RPMI7951 (cell line): ENCODE data around the gene E2F3. TPM values are rescaled to one million over a fixed set of nuclear protein-coding genes. Genes with fewer than 3 reads are reported as not detected.

Experiments used
- DNase-seq: peaks from one replicate; pipeline ENCODE4 v3.0.0-alpha.2; 2012; ENCODE audit warnings: low read depth
- total RNA-seq: library from RNA; depleted of rRNA; stranded (reverse); fragments of >200 nt; shearing (Covaris generic); gene quantifications from 2 replicates; pipeline ENCODE4 v1.2.3, GENCODE V29; 2014; rRNA removed

The E2F3 gene
- total RNA-seq = 4.8 and 5.6 TPM in 2 replicates

DNA sequence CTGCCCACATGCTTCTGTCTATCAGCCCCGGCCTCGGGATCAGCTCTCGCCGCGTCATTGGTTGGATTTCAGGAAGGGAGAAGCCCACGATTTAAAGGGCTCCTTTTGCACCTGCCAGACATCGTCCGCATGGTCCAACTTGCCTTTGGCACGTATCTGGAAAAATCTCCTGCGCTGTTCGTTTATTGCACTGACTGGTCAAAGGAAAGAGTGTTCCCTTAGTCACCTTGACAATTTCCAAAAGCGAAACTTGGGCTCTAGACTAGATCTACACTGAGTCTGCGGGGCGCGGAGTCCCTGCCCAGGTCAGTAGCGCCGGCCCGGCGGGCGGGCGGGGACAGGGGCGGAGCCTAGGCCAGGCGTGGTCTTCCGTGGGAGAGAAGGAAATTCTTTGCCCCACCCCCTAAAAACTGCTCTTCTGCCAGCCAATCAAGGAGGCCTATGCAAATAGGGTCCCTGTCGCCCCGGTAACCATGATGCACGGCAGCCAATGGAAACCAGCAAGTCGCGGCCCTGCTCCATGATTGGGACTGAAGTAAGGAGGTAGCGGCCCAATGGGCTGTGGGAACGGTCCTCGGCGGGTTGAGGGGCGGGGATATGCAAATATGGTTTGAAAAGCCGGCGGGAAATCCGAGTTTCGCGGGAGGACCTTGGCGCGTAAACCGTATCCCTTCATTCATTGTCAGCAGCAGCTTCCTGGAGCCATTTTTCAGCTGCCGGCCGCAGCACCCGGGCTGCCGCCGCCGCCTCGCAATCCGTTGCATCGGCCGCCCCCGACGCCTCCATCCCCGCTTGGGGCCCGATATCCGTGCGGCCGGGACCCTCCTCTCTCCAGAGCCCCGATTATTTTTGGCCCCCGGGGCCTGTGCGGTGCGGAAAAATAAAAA lies at the start of gene E2F3:
E2F3 (plus strand) TSS at position 675 of the 887 bp plus-strand sequence. CDS start 354 bp downstream, outside the sequence.
- DNase-seq = peak; percentile 100

- no peak for DNase-seq
Measured at GRCh38 chr6:20352346-20352745, 49.3 kb upstream of the E2F3 start.

DNA sequence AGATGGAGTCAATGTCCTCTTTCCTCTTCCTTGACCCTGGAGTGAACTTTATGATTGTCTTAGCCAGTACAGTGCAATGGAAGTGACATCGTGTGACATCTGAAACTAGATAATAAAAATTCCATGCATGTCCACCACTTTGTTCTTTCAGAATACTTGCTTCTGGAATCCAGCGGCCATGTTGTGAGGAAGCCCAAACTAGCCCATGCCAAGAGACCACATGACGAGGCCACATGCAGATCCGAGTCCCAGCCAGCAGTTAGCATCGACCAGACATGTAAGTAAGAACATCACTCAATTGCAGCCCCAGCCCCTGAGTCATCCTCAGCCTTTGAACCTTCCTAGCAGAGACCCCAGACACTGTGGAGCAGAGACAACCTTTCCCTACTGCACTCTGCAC lies 48.5 kb upstream of the E2F3 start:
- no peak for DNase-seq

GRCh38 chr6:20354366-20354765 lies 47.3 kb upstream of the E2F3 start:
- DNase-seq = no peak

DNA sequence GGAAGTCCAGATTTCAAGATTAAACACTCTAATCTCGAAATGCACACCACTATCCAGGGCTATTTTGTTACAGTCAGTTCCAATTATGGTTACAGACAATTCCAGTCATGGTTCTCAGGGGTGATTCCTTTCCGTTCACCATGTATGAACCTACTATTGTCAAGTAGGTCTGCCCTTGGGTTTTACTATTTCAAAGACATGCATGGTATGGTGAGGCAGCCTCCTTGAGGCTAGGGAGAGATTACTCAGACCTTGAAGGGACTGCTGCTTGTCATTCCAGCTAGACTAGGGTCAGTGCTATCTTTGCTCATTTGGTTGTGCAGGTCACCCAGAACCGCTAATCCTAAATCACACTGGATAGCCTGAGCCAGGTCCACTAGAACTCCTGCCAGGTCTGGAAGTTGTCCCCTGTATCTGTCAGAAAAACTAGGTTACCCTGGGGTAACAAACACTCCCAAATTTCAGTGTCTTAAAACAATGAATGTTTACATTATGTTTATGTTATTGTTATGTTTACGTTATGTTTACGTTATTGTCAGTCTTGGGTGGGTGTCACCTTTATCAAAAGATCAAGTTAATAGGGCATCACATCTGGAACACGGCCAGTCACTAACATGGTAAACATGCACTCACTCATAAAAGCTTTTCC lies 41.1 kb upstream of the E2F3 start:
- no peak for DNase-seq

DNA sequence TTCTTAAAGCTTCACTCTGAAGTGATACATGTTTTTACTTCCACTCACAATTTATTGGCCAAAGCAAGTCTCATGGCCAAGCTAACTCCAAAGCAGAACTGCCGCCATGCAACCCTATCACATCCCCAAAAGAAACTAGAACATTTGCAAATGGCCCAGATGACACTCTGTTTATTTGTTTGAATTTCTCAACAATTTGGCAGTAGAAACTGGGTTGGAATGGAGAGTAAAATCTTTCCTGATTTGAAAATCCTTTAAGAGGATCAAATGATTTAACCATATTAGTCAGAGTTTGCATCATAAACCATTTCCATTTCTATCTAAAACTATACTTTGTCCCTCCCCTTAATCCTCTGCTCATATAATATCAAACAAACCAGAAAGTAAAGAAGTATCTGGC lies 39.1 kb upstream of the E2F3 start:
- DNase-seq = no peak

DNA sequence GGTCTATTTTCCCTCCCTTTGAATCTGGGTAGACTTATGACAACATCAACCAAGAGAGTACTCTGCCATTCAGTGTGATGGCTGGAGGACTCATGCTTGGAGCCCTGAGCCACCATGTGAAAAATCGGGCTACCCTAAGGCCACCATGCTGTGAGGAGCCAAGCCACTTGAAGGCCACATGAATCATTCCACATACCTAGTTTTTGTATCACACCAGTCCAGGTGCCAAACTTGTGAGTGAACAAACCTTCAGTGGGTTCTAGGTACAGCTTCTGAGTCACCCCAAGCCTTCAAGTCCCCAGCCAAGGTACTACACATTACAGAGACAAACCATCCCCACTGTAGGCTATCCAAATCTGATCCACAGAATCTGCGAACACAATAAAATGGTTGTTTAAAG lies 37.4 kb upstream of the E2F3 start:
- no peak for DNase-seq

- no peak for DNase-seq
Measured at GRCh38 chr6:20365456-20365855, 36.2 kb upstream of the E2F3 start.

GRCh38 chr6:20366082-20366830 lies 35.4 kb upstream of the E2F3 start:
- DNase-seq = peak; percentile 22

DNA sequence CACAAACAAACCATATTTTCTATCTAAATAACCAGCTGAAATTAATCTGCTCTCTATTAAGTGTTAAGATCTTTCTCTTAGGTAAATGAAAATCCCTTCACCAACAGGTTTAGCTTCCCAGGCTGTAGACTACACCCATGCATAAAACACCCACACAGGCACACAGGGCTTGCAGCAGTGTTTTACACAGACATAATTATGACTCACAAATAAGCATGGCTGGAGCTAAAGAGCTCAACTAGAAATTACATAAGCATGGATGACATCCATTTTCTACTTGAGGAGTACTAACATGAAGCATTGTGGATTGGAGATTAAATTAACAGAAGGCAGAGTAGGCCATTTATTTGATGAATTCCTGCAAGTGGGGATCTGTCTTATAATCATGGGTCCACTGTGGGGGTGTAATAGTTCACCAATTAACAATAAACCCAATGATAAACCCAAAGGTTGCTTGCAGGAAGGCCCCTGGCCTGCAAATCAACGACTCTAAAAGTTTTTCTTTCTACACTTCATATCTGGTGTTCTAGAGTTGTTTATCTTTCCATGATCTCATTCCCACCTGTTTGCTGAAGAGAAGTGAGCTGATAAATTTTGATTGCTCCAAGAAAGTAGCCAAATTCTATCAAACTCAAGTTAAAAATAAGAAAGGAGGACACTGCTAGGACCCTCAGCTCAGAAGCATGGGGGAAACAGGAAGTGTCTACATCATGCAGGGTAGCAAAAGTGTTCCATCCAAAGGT lies 33.8 kb upstream of the E2F3 start:
- peak; percentile 10 for DNase-seq

GRCh38 chr6:20370393-20370792 lies 31.3 kb upstream of the E2F3 start:
- DNase-seq = no peak

DNA sequence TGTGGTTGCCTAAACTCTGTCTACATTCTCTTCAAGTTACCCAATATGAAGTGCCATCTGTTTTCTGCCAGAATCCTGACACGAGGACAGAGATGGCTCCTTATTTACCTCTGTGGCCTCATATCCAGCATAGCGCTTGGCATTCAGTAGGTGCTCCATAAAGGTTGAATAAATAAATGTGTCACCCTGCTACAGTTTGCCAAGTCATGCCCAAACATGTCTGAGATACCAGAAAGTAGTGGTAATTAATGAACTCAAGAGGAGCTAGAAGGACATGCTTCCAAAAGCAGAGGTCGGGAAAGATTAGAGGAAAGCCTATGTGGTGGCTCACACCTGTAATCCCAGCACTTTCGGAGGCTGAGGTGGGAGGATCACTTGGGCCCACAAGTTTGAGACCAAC lies 30.9 kb upstream of the E2F3 start:
- no peak for DNase-seq

GRCh38 chr6:20375436-20375835 lies 26.2 kb upstream of the E2F3 start:
- no peak for DNase-seq

DNA sequence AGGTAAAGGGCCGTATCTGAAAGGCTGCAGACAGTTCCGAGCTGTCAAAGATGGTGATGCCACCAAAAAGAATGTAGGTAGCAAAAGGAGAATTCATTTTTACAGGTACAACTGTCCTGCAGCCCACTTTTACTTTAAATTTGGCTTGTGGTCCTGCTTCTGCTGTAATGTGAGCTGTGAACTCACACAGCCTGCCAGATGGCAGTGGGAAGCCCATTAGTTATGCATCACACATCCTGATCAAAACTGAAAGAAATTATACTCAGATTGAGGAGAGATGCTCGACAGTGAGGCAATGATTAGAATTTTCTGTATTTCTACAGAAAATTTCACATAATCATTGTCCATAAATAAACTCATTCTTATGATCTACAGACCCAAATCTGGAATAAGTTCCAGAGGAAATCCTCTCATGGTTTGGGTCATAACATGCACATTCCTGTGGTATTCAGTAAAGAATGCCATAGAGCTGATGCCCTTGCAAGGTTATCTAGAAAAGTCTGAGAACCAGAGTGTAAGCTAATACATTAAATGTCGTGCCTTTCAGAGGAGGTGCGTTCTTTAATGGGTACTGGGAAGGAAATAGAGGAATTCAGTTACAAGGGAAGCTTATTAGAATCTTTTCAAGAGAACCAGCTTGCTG lies 23.9 kb upstream of the E2F3 start:
- peak; percentile 68 for DNase-seq

DNA sequence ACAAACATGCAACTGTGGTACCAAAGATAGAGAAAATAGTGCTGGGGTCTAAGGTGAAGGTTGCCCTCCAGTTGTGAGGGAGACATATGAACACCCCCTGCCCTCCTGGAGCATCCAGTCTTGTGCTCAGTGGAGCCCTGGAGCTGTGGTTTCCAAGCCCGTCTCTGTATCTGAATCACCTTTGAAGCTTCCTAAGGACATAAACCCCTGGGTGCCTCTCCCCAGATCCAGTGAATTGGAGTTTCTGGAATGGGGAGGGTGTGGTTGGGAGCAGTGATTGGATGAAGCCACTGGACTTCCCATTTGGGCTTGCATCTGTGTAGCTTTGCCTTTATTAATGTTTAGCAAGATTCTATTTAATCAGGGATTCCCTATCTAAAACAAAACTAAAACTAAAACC lies 22.4 kb upstream of the E2F3 start:
- DNase-seq = peak; percentile 6

GRCh38 chr6:20386218-20386617 lies 15.5 kb upstream of the E2F3 start:
- no peak for DNase-seq

- no peak for DNase-seq
Measured at GRCh38 chr6:20389066-20389465, 12.6 kb upstream of the E2F3 start.

GRCh38 chr6:20393297-20393696 lies 8.4 kb upstream of the E2F3 start:
- no peak for DNase-seq

GRCh38 chr6:20399518-20399917 lies 2.2 kb upstream of the E2F3 start:
- DNase-seq = no peak

DNA sequence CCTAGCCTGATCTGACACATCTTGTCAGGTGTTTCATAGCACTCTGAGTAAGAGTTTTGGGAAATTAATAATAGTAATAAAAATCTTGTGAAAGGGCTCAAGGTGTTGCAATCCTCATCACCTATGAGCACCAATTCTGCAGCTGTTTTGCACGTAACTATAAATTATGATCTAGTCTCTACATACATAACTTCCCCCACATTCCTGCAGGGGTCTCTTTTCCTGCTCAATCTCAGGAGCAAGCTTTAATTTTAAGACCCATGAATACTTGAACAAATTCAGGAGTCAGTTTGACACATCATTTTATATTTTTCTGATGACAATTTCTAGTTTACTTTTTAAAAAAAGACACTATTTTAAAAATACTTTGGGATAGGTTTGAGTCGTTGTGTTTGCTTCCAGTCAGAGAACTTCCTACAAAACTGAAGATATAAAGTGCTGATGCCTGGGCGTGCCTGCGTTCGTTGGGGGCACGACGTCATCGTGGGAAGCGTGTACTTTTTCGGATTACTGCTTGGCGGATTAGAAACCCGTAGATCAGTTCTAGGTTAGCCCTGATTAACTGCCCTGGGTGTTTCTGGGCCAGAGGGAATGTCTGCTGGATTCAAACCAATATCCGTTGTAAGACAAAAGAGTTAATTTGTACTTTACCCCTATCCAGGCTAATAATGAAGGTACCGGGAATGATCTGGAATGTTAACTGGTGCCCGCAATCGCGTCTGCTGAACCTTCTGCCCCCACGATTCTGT lies 1.0 kb upstream of the E2F3 start:
- peak; percentile 40 for DNase-seq

- no peak for DNase-seq
Measured at GRCh38 chr6:20402092-20402341, 338 bp downstream of the E2F3 start.
